ENCODE results near the gene PLA2G2F. TPM values are rescaled to one million over a fixed set of nuclear protein-coding genes. Genes with fewer than 3 reads are reported as not detected.

The PLA2G2F gene
- total and polyA plus RNA-seq, 7 donors = 0.03 TPM; not detected in 6

DNA sequence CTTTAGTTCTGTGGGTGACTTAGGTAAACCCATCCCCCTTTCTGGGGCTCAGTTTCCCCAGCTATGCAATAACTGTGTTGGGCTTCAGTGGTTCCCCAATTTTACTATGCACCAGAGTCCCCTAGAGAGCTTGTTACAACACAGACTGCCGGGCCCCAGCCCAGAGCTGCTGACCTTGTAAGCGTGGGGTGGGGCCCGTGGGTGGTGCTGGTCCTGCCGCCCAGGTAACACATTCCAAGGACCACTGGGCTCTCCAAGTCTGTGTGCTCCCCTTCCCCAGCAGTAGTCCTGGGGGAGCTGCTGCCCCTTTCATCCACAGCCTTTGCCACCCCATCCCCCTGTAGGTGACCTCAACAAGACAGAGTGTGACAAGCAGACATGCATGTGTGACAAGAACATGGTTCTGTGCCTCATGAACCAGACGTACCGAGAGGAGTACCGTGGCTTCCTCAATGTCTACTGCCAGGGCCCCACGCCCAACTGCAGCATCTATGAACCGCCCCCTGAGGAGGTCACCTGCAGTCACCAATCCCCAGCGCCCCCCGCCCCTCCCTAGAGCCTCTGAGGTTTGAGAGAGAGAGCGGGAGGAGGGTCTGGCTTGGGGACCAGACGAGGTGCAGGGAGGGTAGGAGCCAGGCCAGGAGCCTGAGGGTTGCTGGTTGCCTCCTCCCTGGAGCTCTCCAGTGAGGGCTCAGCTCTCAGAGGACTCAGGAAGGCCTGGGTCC is 8.9 kb downstream of the PLA2G2F start:
- TF ChIP-seq, protein P1, sequence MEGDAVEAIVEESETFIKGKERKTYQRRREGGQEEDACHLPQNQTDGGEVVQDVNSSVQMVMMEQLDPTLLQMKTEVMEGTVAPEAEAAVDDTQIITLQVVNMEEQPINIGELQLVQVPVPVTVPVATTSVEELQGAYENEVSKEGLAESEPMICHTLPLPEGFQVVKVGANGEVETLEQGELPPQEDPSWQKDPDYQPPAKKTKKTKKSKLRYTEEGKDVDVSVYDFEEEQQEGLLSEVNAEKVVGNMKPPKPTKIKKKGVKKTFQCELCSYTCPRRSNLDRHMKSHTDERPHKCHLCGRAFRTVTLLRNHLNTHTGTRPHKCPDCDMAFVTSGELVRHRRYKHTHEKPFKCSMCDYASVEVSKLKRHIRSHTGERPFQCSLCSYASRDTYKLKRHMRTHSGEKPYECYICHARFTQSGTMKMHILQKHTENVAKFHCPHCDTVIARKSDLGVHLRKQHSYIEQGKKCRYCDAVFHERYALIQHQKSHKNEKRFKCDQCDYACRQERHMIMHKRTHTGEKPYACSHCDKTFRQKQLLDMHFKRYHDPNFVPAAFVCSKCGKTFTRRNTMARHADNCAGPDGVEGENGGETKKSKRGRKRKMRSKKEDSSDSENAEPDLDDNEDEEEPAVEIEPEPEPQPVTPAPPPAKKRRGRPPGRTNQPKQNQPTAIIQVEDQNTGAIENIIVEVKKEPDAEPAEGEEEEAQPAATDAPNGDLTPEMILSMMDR (IDR thresholded peaks at IDR 0.05) = no peak
- H3K4me3 ChIP-seq = no peak overlapping the region
- no peak overlapping the region for H3K27ac ChIP-seq
- H3K4me1 ChIP-seq = peaks cover 5% of the 10 kb centered on the region
- intact Hi-C loops (cut with DNase I) = no loop called here
- H3K9me3 ChIP-seq = no peaks in the 10 kb centered on the region
- no peaks in the 10 kb centered on the region for H3K36me3 ChIP-seq (ENCODE audit: insufficient read depth in 1 of 2, low read depth in 1 of 2)
- WGBS, 3 donors = 86 to 87% (median 87%) methylated on average over 13 of the region's 13 CpGs
- peaks cover 0 to 21% (median 0%) of the 10 kb centered on the region in 3 donors for H3K27me3 ChIP-seq (ENCODE audit: insufficient read depth in 3 of 3, low read length in 2 of 3)
- no peak for DNase-seq
- ATAC-seq = no peak

DNA sequence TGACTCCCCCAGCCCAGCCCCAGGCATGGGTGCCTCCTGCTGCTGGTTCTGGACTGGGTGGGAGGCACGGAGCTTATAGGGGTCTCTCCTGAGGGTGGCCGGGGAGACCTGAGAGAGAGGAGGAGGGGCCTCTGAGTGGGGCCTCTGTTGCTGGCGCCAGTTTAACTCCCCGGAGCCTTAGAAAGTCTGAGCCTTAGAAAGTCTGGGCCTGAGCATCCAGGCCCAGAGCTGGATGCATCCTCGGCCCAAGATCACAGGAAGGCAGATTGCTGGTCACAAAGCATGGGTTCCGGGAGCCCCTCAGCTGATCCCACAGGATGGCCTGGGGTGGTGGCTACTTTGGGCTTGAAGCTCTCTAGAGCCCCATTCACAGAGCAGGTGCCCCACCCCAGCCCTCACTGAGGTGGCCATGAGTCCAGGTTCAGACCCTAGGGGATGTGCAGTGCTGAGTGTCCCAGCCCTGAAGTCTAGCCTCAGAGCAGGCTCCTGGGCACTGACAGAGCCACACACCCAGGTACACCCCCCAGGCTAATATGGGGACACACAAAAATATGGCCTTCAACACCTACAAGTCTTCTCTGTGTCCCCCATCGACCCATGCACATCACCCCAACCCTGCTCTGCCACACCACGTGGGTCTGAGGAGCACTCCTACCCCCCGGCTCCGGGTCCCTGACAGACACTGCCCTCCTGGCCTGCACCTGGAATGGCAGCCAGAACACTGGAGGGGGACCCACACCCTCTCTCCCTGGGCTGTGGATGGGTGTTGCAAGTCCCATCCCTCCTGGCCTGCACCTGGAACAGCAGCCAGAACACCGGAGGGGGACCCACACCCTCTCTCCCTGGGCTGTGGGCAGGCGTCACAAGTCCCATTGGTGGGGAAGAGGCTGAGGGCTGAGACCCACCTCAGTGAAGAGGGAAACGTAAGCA is 9.7 kb downstream of the PLA2G2F start:
- DNase-seq (no peak), ATAC-seq (no peak)
- no peak overlapping the region for H3K27ac ChIP-seq
- no peaks in the 10 kb centered on the region for H3K9me3 ChIP-seq
- TF ChIP-seq, protein P1 (IDR thresholded peaks at IDR 0.05) = no peak
- peaks cover 5% of the 10 kb centered on the region for H3K4me1 ChIP-seq
- H3K36me3 ChIP-seq (ENCODE audit: insufficient read depth in 1 of 2, low read depth in 1 of 2) = no peaks in the 10 kb centered on the region
- WGBS, 3 donors = 82 to 85% (median 85%) methylated on average over 13 of the region's 13 CpGs
- peaks cover 0 to 21% (median 0%) of the 10 kb centered on the region in 3 donors for H3K27me3 ChIP-seq (ENCODE audit: insufficient read depth in 3 of 3, low read length in 2 of 3)
- intact Hi-C loops (cut with DNase I) = no loop called here
- no peak overlapping the region for H3K4me3 ChIP-seq

DNA sequence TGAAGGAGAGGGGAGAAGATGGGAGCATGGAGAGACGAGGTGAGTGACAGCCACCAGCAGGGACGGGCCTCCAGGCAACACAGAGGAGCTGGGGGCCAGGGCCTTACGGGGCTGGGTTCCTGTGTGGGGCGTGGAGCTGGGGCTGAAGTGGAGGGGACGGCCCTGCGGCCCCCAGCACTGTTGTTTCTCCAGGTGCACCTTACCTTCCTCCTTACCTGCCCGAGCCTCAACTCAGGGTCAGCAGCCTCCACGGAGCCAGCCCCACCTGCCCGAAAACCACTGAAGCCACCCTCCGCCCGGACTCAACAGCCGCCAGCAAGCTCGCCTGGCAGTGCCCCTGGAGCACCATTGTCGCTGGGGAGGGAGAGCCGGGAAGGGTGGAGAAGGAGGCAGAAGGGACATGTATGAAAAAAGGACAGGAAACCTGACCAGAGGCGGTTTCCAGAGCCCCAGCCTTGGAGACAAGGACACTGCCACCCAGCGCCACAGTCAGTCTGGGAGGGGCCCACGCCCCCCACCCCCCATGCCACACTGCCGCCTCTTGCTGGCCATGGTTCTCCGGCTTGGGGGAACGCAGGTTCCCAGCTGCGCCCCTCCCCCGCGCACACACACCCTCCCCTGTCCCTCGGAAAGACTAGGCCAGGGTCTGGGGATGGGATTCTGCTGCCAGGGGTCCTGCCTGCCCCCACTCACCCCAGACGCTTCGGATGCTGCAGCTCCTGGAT is 10.6 kb downstream of the PLA2G2F start:
- no peak for DNase-seq
- intact Hi-C loops (cut with DNase I) = loop anchor here (5.0 kb wide), 2 partner anchors 47 to 177 kb away; no protein-coding TSS in a partner anchor
- Histone ChIP-seq H3K36me3 (ENCODE audit: insufficient read depth in 1 of 2, low read depth in 1 of 2) (no peaks in the 10 kb centered on the region), H3K4me1 (peaks cover 5% of the 10 kb centered on the region), H3K4me3 (no peak overlapping the region), H3K27me3 (ENCODE audit: insufficient read depth in 3 of 3, low read length in 2 of 3) (peaks cover 0 to 21% (median 0%) of the 10 kb centered on the region in 3 donors), H3K27ac (no peak overlapping the region), H3K9me3 (no peaks in the 10 kb centered on the region)
- ATAC-seq = no peak
- TF ChIP-seq, protein P1 (IDR thresholded peaks at IDR 0.05) = no peak
- WGBS, 3 donors = 78 to 83% (median 80%) methylated on average over 24 to 27 of the region's 27 CpGs

DNA sequence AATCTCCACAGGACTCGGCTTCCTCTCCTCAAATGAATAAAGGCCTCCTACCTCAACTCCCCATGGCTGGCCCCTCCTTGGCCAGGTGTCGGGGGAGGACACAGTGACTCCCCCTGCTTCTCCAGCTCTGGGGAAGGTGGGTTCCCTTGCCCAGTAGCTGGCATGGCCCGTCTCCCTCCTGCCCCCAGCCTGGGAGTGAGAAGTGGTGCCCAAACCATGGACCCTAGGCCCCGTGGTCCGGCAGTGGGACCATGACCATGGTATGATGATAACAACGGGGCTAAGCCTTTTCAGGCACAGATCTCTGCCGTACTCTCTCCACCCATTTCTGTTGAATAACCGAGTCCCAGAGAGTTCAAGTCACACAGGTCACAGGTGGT is 11.2 kb downstream of the PLA2G2F start:
- H3K9me3 ChIP-seq = no peaks in the 10 kb centered on the region
- WGBS, 3 donors = 82 to 85% (median 85%) methylated on average over 8 of the region's 8 CpGs
- TF ChIP-seq, protein P1 (IDR thresholded peaks at IDR 0.05) = no peak
- H3K27ac ChIP-seq = no peak overlapping the region
- H3K4me1 ChIP-seq = peaks cover 5% of the 10 kb centered on the region
- DNase-seq (no peak), ATAC-seq (no peak)
- intact Hi-C loops (cut with DNase I) = loop anchor here (5.0 kb wide), 2 partner anchors 48 to 178 kb away; no protein-coding TSS in a partner anchor
- H3K27me3 ChIP-seq (ENCODE audit: insufficient read depth in 3 of 3, low read length in 2 of 3) = peaks cover 0 to 18% (median 0%) of the 10 kb centered on the region in 3 donors
- H3K4me3 ChIP-seq = no peak overlapping the region
- no peaks in the 10 kb centered on the region for H3K36me3 ChIP-seq (ENCODE audit: insufficient read depth in 1 of 2, low read depth in 1 of 2)

Measured in psoas muscle (tissue), 8 donors.